Neural progenitor cell (in vitro differentiated cells): Measurements from ENCODE around the gene SHC2. TPM values are rescaled to one million over a fixed set of nuclear protein-coding genes. Genes with fewer than 3 reads are reported as not detected.

ENCODE experiments used
- DNase-seq: peaks from one replicate; pipeline ENCODE4 v3.0.0-alpha.2; 2016; ENCODE audit warnings: low spot score
- H2AFZ ChIP-seq: fragments of 200-600 bp; sonication (generic); replicated peaks from 2 replicates; pipeline ENCODE4 v1.6.1; 2016; ENCODE audit warnings: antibody characterized with exemption
- H3F3A ChIP-seq: fragments of 200-600 bp; sonication (generic); 2 replicates; pipeline ENCODE4 v1.6.1; 2016; ENCODE audit warnings: antibody characterized with exemption, low read depth
- H3K27ac ChIP-seq: fragments of 200-600 bp; sonication (generic); 2 replicates; pipeline ENCODE4 v1.5.1; 2016; ENCODE audit warnings: mild to moderate bottlenecking
- H3K27me3 ChIP-seq: fragments of 200-600 bp; sonication (generic); 2 replicates; pipeline ENCODE4 v1.6.1; 2016; ENCODE audit warnings: mild to moderate bottlenecking, moderate library complexity
- H3K36me3 ChIP-seq: fragments of 200-600 bp; sonication (generic); 2 replicates; pipeline ENCODE4 v1.5.1; 2016
- H3K4me1 ChIP-seq: fragments of 200-600 bp; sonication (generic); 2 replicates; pipeline ENCODE4 v1.6.1; 2016; ENCODE audit warnings: mixed run types
- H3K4me2 ChIP-seq: fragments of 200-600 bp; sonication (generic); 2 replicates; pipeline ENCODE4 v1.6.1; 2016
- H3K4me3 ChIP-seq: fragments of 200-600 bp; sonication (generic); 2 replicates; pipeline ENCODE4 v1.5.1; 2016
- H3K79me2 ChIP-seq: fragments of 200-600 bp; sonication (generic); 2 replicates; pipeline ENCODE4 v1.6.1; 2016; ENCODE audit warnings: low read depth
- H3K9ac ChIP-seq: fragments of 200-600 bp; sonication (generic); 2 replicates; pipeline ENCODE4 v1.6.1; 2016
- H3K9me3 ChIP-seq: fragments of 200-600 bp; sonication (generic); 2 replicates; pipeline ENCODE4 v1.5.1; 2016; ENCODE audit warnings: low read depth
- H4K20me1 ChIP-seq: fragments of 200-600 bp; sonication (generic); 2 replicates; pipeline ENCODE4 v1.6.1; 2016; ENCODE audit warnings: low read depth
- H3K27ac Mint-ChIP-seq: 3 replicates; pipeline ENCODE4 v1.8.0; 2021; ENCODE audit warnings: mixed read lengths
- H3K27me3 Mint-ChIP-seq: 2 replicates; pipeline ENCODE4 v1.8.0; 2022; ENCODE audit warnings: low read depth, mild to moderate bottlenecking, inconsistent platforms, moderate library complexity, mixed read lengths; ENCODE audit not compliant: insufficient read depth
- H3K36me3 Mint-ChIP-seq: 3 replicates; pipeline ENCODE4 v1.8.0; 2021; ENCODE audit warnings: mixed read lengths
- H3K4me1 Mint-ChIP-seq: 3 replicates; pipeline ENCODE4 v1.8.0; 2021; ENCODE audit warnings: mixed read lengths
- H3K4me3 Mint-ChIP-seq: 3 replicates; pipeline ENCODE4 v1.8.0; 2021; ENCODE audit warnings: mild to moderate bottlenecking, moderate library complexity, mixed read lengths
- H3K9me3 Mint-ChIP-seq: 3 replicates; pipeline ENCODE4 v1.8.0; 2020; ENCODE audit warnings: mixed read lengths
- EZH2 ChIP-seq: fragments of 200-600 bp; sonication (generic); IDR thresholded peaks from 2 replicates; pipeline ENCODE4 v1.6.1; 2017; ENCODE audit warnings: antibody characterized with exemption, mild to moderate bottlenecking, moderate library complexity
- EZH2phosphoT487 ChIP-seq: fragments of 200-600 bp; sonication (generic); IDR thresholded peaks from 2 replicates; pipeline ENCODE4 v1.6.1; 2017; ENCODE audit warnings: antibody characterized with exemption
- total RNA-seq: library from RNA; depleted of rRNA; stranded (reverse); fragments of >200 nt; gene quantifications from 2 replicates; pipeline ENCODE4 v1.2.3, GENCODE V29; 2015; ENCODE audit warnings: low replicate concordance
- TF ChIP-seq, protein P1 (sequence below): fragments of 200-600 bp; sonication (generic); IDR thresholded peaks from 2 replicates; pipeline ENCODE4 v1.5.1; 2017; ENCODE audit warnings: antibody characterized with exemption, mild to moderate bottlenecking

Gene SHC2
- total RNA-seq, 1 donor from 2014 or later: 3.2 TPM

DNA sequence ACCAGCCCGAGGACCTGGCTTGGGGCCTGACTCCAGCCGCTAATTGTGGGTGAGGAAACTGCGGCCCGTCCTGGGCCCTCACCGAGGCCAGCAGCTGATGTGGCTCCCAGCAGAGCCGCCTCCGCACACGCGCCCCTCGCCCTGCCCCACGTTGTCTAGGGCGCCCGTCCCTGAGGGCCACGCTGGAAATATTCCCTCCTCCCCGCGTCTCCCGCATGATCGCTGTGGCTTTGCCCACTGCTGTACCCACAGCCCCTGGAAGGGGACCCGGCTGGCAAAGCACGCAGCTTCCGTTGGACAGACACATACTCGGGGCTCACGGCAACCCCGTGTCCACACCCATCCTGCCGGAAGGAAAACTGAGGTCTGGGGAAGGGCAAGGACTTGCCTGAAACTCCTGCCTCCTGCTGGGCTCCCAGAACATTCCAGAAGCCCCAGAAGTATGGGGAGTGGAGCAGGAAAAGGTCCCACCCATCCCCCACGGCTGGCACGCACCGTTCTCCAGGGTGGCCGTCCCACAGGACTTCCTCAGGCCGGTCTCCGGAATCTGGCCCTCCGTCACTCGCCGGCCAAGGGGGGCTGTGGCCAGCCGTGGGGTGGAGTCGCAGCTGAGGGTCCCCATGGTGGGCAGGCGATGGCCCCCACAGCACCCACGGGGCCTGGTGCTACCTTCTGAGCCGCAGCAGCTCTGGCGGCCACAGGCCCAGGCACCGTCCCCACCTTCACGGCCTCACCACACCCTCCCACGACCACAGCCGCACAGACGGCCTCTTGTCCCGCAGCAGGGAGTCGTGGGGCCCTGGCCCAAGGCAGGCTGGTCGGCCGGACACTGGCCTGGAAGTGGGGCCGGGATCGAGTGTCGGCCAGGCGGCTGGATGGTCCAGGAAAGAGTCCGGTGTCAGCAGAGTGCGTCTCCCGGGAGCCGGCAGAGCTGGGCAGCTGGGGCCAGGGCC is 13.6 kb upstream of the SHC2 start:
- no peak overlapping the region for H2AFZ ChIP-seq
- H3K36me3 ChIP-seq: no peaks in the 10 kb centered on the region
- no peak overlapping the region for H3K4me3 ChIP-seq
- peaks cover 6% of the 10 kb centered on the region for H3K4me1 ChIP-seq
- H3K9me3 Mint-ChIP-seq: no peaks in the 10 kb centered on the region
- H3K9ac ChIP-seq: no peak overlapping the region
- DNase-seq: no peak
- no peak overlapping the region for H3K4me3 Mint-ChIP-seq
- no peaks in the 10 kb centered on the region for H4K20me1 ChIP-seq
- peaks cover 5% of the 10 kb centered on the region for H3K4me1 Mint-ChIP-seq
- peaks cover 7% of the 10 kb centered on the region for H3F3A ChIP-seq
- H3K4me2 ChIP-seq: no peak overlapping the region
- H3K27ac ChIP-seq: no peak overlapping the region
- H3K27me3 ChIP-seq: no peaks in the 10 kb centered on the region
- TF ChIP-seq EZH2phosphoT487 (no peak), EZH2 (no peak)
- TF ChIP-seq, protein P1, sequence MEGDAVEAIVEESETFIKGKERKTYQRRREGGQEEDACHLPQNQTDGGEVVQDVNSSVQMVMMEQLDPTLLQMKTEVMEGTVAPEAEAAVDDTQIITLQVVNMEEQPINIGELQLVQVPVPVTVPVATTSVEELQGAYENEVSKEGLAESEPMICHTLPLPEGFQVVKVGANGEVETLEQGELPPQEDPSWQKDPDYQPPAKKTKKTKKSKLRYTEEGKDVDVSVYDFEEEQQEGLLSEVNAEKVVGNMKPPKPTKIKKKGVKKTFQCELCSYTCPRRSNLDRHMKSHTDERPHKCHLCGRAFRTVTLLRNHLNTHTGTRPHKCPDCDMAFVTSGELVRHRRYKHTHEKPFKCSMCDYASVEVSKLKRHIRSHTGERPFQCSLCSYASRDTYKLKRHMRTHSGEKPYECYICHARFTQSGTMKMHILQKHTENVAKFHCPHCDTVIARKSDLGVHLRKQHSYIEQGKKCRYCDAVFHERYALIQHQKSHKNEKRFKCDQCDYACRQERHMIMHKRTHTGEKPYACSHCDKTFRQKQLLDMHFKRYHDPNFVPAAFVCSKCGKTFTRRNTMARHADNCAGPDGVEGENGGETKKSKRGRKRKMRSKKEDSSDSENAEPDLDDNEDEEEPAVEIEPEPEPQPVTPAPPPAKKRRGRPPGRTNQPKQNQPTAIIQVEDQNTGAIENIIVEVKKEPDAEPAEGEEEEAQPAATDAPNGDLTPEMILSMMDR: no peak
- no peaks in the 10 kb centered on the region for H3K79me2 ChIP-seq
- H3K27ac Mint-ChIP-seq: no peak overlapping the region
- peaks cover 6% of the 10 kb centered on the region for H3K27me3 Mint-ChIP-seq
- no peaks in the 10 kb centered on the region for H3K9me3 ChIP-seq
- no peaks in the 10 kb centered on the region for H3K36me3 Mint-ChIP-seq

DNA sequence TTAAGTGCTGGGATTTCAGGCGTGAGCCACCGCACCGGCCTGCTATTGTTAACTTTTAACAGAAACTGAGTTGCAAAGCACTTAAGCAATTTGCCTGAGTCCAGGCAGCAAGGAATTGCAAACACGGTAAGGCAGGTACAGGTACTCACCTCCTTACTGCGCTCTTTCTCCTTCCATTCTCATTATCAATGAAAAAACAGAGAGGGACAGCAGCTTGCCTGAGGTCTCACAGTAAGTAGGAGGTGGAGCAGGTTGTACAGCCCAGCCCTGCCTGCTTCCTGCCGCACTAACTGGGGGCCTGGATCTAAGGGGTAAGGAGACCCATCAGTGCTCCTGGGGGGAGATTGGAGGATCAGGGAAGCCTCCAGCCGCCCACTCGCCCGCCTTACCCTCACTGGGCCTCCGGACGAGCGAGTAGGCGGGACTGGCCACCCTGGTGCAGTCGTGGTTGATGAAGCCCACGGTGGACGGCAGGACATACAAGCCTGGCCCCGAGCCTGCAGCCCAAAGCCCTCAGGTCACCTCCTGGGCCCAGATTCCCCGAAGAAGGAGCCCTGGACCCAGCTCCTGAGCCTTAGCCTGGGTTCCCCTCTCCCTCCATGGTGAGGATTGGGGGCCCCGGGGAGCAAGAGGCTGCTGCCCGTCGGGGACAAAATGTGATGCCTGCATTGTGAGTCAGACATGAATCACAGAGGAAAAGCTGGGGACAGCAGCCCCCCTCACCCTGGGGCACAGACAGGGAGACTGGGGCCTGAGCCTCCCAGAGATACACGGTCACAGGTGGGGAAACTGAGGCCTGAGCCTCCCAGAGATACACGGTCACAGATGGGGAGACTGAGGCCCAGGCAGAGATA is 11.4 kb upstream of the SHC2 start:
- Histone ChIP-seq H3K79me2 (no peaks in the 10 kb centered on the region), H3K9ac (no peak overlapping the region), H3K4me2 (no peak overlapping the region), H3F3A (peaks cover 7% of the 10 kb centered on the region), H4K20me1 (no peaks in the 10 kb centered on the region), H3K27me3 (no peaks in the 10 kb centered on the region), H3K36me3 (no peaks in the 10 kb centered on the region), H3K27ac (no peak overlapping the region), H2AFZ (no peak overlapping the region), H3K9me3 (no peaks in the 10 kb centered on the region), H3K4me3 (no peak overlapping the region), H3K4me1 (peaks cover 6% of the 10 kb centered on the region)
- peaks cover 9% of the 10 kb centered on the region for H3K27me3 Mint-ChIP-seq
- no peak overlapping the region for H3K27ac Mint-ChIP-seq
- no peaks in the 10 kb centered on the region for H3K9me3 Mint-ChIP-seq
- H3K4me3 Mint-ChIP-seq: no peak overlapping the region
- no peaks in the 10 kb centered on the region for H3K36me3 Mint-ChIP-seq
- H3K4me1 Mint-ChIP-seq: peaks cover 6% of the 10 kb centered on the region
- no peak for TF ChIP-seq EZH2
- no peak for TF ChIP-seq EZH2phosphoT487
- TF ChIP-seq, protein P1: no peak
- DNase-seq: no peak

DNA sequence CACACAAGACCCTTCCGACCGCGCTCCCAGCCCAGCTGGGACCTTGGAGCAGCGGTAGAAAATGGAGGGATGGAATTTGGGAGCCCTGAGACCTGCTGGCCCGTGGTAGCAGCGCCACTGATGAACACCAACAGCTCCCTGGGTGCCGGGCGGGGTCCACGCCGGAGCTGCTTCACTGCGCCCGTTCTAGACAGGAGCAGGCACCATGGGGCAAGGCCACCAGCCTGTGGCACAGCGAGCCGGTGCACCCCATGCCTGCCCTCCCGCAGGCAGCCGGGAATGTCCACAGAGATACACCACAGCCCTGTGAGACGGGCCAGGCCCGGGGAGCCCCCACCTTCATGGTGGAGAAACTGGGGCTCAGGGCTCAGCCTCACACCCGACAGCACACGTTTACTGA is 9.9 kb upstream of the SHC2 start:
- Mint-ChIP-seq H3K4me1 (peaks cover 6% of the 10 kb centered on the region), H3K9me3 (no peaks in the 10 kb centered on the region), H3K27me3 (peaks cover 9% of the 10 kb centered on the region), H3K27ac (no peak overlapping the region), H3K36me3 (no peaks in the 10 kb centered on the region), H3K4me3 (no peak overlapping the region)
- Histone ChIP-seq H3K4me2 (no peak overlapping the region), H3F3A (peaks cover 7% of the 10 kb centered on the region), H3K9ac (no peak overlapping the region), H3K9me3 (no peaks in the 10 kb centered on the region), H4K20me1 (no peaks in the 10 kb centered on the region), H3K27me3 (no peaks in the 10 kb centered on the region), H3K4me3 (no peak overlapping the region), H3K79me2 (no peaks in the 10 kb centered on the region), H3K36me3 (no peaks in the 10 kb centered on the region), H2AFZ (peak overlapping the region; percentile 13), H3K4me1 (peaks cover 6% of the 10 kb centered on the region), H3K27ac (no peak overlapping the region)
- no peak for DNase-seq
- no peak for TF ChIP-seq EZH2
- TF ChIP-seq EZH2phosphoT487: no peak
- TF ChIP-seq, protein P1: no peak
